ENCODE results near the gene OR10J1. TPM values are rescaled to one million over a fixed set of nuclear protein-coding genes. Genes with fewer than 3 reads are reported as not detected.
"Not testable (repeated sequence)": the region's sequence is repeated elsewhere in the genome, so short reads cannot be mapped to it uniquely, and the experiment has no call there.

Gene OR10J1
- total RNA-seq, 1 donor from 2014 or later, result not detected

- no peaks in the 10 kb centered on the region for H3K27me3 ChIP-seq (ENCODE audit: control insufficient read depth in 3 of 3, insufficient read depth in 3 of 3, low read length in 3 of 3)
- no peak overlapping the region for H3K4me3 ChIP-seq (ENCODE audit: low read length in 3 of 3)
- no peaks in the 10 kb centered on the region for H3K9me3 ChIP-seq (ENCODE audit: control insufficient read depth in 3 of 3, low read length in 3 of 3)
- no peak overlapping the region for H3K27ac ChIP-seq (ENCODE audit: low read depth, low read length)
- H3K4me1 ChIP-seq (ENCODE audit: control insufficient read depth in 3 of 3, insufficient read depth in 3 of 3, low read length in 3 of 3), result no peaks in the 10 kb centered on the region
- no peak overlapping the region for H3K9ac ChIP-seq (ENCODE audit: low read depth in 1 of 3, low read length in 3 of 3)
- H3K36me3 ChIP-seq (ENCODE audit: control insufficient read depth in 3 of 3, insufficient read depth in 3 of 3, low read length in 3 of 3), result no peaks in the 10 kb centered on the region
Observed at GRCh38 chr1:159442428-159442827, 2.9 kb downstream of the OR10J1 start.

DNA sequence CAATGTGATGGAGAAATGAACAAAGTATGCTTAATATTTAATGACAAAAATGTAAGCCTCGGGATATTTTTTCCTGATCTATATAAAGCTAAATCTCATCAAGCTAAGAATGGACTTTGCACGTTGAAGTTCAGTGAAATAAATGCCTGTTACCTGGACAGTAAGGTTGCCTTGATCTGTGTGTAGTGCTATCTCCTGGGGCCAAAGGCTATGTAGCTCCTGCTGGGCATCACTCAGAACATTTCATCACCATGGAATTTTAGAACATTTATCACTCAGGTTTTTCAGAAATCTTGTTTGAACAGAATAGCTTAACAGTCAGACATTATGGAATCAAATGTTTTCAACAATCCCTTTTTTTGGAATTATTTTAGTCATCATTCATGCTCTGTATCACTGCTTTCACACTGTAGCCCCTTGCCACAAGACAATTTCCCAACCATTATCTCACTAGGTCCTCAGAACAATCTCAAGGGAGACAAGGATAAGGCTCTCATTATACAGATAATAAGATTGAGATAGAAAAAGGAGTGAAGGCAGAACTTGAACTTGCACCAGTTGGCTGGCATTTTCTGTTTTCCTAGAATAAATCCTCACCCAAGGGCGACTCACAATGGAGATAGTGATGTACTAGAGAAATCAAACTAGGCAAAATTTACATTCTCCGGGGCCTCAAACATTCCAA lies 3.7 kb downstream of the OR10J1 start:
- H3K27ac ChIP-seq (ENCODE audit: low read depth, low read length), result no peak overlapping the region
- no peaks in the 10 kb centered on the region for H3K4me1 ChIP-seq (ENCODE audit: control insufficient read depth in 3 of 3, insufficient read depth in 3 of 3, low read length in 3 of 3)
- H3K27me3 ChIP-seq (ENCODE audit: control insufficient read depth in 3 of 3, insufficient read depth in 3 of 3, low read length in 3 of 3), result no peaks in the 10 kb centered on the region
- no peaks in the 10 kb centered on the region for H3K36me3 ChIP-seq (ENCODE audit: control insufficient read depth in 3 of 3, insufficient read depth in 3 of 3, low read length in 3 of 3)
- H3K9ac ChIP-seq (ENCODE audit: low read depth in 1 of 3, low read length in 3 of 3), result no peak overlapping the region
- H3K9me3 ChIP-seq (ENCODE audit: control insufficient read depth in 3 of 3, low read length in 3 of 3), result no peaks in the 10 kb centered on the region
- H3K4me3 ChIP-seq (ENCODE audit: low read length in 3 of 3), result no peak overlapping the region

- Histone ChIP-seq H3K27ac (ENCODE audit: low read depth, low read length) (no peak overlapping the region), H3K36me3 (ENCODE audit: control insufficient read depth in 3 of 3, insufficient read depth in 3 of 3, low read length in 3 of 3) (no peaks in the 10 kb centered on the region), H3K27me3 (ENCODE audit: control insufficient read depth in 3 of 3, insufficient read depth in 3 of 3, low read length in 3 of 3) (no peaks in the 10 kb centered on the region), H3K9ac (ENCODE audit: low read depth in 1 of 3, low read length in 3 of 3) (no peak overlapping the region), H3K9me3 (ENCODE audit: control insufficient read depth in 3 of 3, low read length in 3 of 3) (no peaks in the 10 kb centered on the region), H3K4me3 (ENCODE audit: low read length in 3 of 3) (no peak overlapping the region), H3K4me1 (ENCODE audit: control insufficient read depth in 3 of 3, insufficient read depth in 3 of 3, low read length in 3 of 3) (no peaks in the 10 kb centered on the region)
Observed at GRCh38 chr1:159444511-159444910, 5.0 kb downstream of the OR10J1 start.

GRCh38 chr1:159448181-159448580 lies 8.7 kb downstream of the OR10J1 start:
- Histone ChIP-seq H3K27me3 (ENCODE audit: control insufficient read depth in 3 of 3, insufficient read depth in 3 of 3, low read length in 3 of 3) (no peaks in the 10 kb centered on the region), H3K27ac (ENCODE audit: low read depth, low read length) (no peak overlapping the region), H3K36me3 (ENCODE audit: control insufficient read depth in 3 of 3, insufficient read depth in 3 of 3, low read length in 3 of 3) (no peaks in the 10 kb centered on the region), H3K4me1 (ENCODE audit: control insufficient read depth in 3 of 3, insufficient read depth in 3 of 3, low read length in 3 of 3) (no peaks in the 10 kb centered on the region), H3K9me3 (ENCODE audit: control insufficient read depth in 3 of 3, low read length in 3 of 3) (peaks cover 0 to 3% (median 0%) of the 10 kb centered on the region in 3 donors), H3K9ac (ENCODE audit: low read depth in 1 of 3, low read length in 3 of 3) (no peak overlapping the region), H3K4me3 (ENCODE audit: low read length in 3 of 3) (no peak overlapping the region)

DNA sequence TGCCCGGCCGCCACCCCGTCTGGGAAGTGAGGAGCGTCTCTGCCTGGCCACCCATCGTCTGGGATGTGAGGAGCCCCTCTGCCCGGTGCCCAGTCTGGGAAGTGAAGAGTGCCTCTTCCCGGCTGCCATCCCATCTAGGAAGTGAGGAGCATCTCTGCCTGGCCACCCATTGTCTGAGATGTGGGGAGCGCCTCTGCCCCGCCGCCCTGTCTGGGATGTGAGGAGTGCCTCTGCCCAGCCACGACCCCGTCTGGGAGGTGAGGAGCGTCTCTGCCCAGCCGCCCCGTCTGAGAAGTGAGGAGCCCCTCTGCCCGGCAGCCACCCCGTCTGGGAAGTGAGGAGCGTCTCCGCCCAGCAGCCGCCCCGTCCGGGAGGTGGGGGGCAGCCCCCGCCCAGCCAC lies 10.1 kb downstream of the OR10J1 start:
- not testable (repeated sequence) for H3K9me3 ChIP-seq (ENCODE audit: control insufficient read depth in 3 of 3, low read length in 3 of 3); H3K4me3 ChIP-seq (ENCODE audit: low read length in 3 of 3); H3K4me1 ChIP-seq (ENCODE audit: control insufficient read depth in 3 of 3, insufficient read depth in 3 of 3, low read length in 3 of 3); H3K27me3 ChIP-seq (ENCODE audit: control insufficient read depth in 3 of 3, insufficient read depth in 3 of 3, low read length in 3 of 3); H3K27ac ChIP-seq (ENCODE audit: low read depth, low read length); H3K9ac ChIP-seq (ENCODE audit: low read depth in 1 of 3, low read length in 3 of 3); H3K36me3 ChIP-seq (ENCODE audit: control insufficient read depth in 3 of 3, insufficient read depth in 3 of 3, low read length in 3 of 3)

DNA sequence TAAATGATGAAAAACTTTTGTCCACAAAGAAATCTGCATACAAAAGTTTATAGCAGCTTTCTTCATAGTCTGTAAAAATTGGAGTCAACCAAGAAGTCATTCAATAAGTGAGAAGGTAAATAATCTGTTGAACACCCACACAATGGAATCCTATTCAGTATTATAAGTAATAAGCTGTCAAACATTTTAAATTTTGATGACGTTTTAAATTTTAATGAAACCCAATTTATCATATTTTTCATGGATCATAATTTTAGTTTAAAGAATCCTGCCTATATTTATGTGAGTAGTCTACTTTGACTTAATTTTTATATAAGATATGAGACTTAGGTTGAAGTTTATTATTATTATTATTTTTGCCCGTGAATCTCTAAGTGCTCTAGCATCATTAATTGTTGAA lies 20.0 kb downstream of the OR10J1 start:
- no peak overlapping the region for H3K27ac ChIP-seq (ENCODE audit: low read depth, low read length)
- no peaks in the 10 kb centered on the region for H3K27me3 ChIP-seq (ENCODE audit: control insufficient read depth in 3 of 3, insufficient read depth in 3 of 3, low read length in 3 of 3)
- H3K4me1 ChIP-seq (ENCODE audit: control insufficient read depth in 3 of 3, insufficient read depth in 3 of 3, low read length in 3 of 3), result no peaks in the 10 kb centered on the region
- no peaks in the 10 kb centered on the region for H3K36me3 ChIP-seq (ENCODE audit: control insufficient read depth in 3 of 3, insufficient read depth in 3 of 3, low read length in 3 of 3)
- H3K4me3 ChIP-seq (ENCODE audit: low read length in 3 of 3), result no peak overlapping the region
- H3K9ac ChIP-seq (ENCODE audit: low read depth in 1 of 3, low read length in 3 of 3), result no peak overlapping the region
- H3K9me3 ChIP-seq (ENCODE audit: control insufficient read depth in 3 of 3, low read length in 3 of 3), result peaks cover 0 to 2% (median 0%) of the 10 kb centered on the region in 3 donors

DNA sequence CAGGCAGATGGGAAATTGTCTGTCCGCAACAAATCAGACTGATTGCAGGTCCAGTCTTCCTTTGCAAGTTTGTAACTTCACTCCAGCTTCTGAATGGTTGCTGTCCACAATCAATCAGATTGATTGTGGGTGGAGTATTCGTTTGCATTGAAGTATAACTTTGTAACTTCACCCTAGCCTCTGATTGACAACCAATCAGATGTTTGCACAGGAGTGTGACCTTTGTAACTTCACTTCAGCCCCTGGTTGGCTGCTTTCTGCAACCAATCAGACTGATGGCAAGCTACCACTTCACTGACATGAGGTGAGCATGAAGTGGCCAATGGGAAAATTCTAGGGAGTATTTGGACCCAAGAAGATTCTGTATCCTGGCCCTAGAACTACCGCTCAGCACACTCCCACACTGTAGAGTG lies 25.7 kb downstream of the OR10J1 start:
- H3K9me3 ChIP-seq (ENCODE audit: control insufficient read depth in 3 of 3, low read length in 3 of 3), result peaks cover 0 to 2% (median 0%) of the 10 kb centered on the region in 3 donors
- H3K4me1 ChIP-seq (ENCODE audit: control insufficient read depth in 3 of 3, insufficient read depth in 3 of 3, low read length in 3 of 3), result peaks cover 0 to 2% (median 0%) of the 10 kb centered on the region in 3 donors
- H3K27me3 ChIP-seq (ENCODE audit: control insufficient read depth in 3 of 3, insufficient read depth in 3 of 3, low read length in 3 of 3), result no peaks in the 10 kb centered on the region
- no peak overlapping the region for H3K4me3 ChIP-seq (ENCODE audit: low read length in 3 of 3)
- H3K27ac ChIP-seq (ENCODE audit: low read depth, low read length), result no peak overlapping the region
- no peaks in the 10 kb centered on the region for H3K36me3 ChIP-seq (ENCODE audit: control insufficient read depth in 3 of 3, insufficient read depth in 3 of 3, low read length in 3 of 3)
- no peak overlapping the region for H3K9ac ChIP-seq (ENCODE audit: low read depth in 1 of 3, low read length in 3 of 3)

GRCh38 chr1:159468321-159468720 lies 28.8 kb downstream of the OR10J1 start:
- Histone ChIP-seq H3K27ac (ENCODE audit: low read depth, low read length) (no peak overlapping the region), H3K27me3 (ENCODE audit: control insufficient read depth in 3 of 3, insufficient read depth in 3 of 3, low read length in 3 of 3) (no peaks in the 10 kb centered on the region), H3K9me3 (ENCODE audit: control insufficient read depth in 3 of 3, low read length in 3 of 3) (no peaks in the 10 kb centered on the region), H3K4me3 (ENCODE audit: low read length in 3 of 3) (no peak overlapping the region), H3K4me1 (ENCODE audit: control insufficient read depth in 3 of 3, insufficient read depth in 3 of 3, low read length in 3 of 3) (peaks cover 0 to 2% (median 0%) of the 10 kb centered on the region in 3 donors), H3K36me3 (ENCODE audit: control insufficient read depth in 3 of 3, insufficient read depth in 3 of 3, low read length in 3 of 3) (no peaks in the 10 kb centered on the region), H3K9ac (ENCODE audit: low read depth in 1 of 3, low read length in 3 of 3) (no peak overlapping the region)

DNA sequence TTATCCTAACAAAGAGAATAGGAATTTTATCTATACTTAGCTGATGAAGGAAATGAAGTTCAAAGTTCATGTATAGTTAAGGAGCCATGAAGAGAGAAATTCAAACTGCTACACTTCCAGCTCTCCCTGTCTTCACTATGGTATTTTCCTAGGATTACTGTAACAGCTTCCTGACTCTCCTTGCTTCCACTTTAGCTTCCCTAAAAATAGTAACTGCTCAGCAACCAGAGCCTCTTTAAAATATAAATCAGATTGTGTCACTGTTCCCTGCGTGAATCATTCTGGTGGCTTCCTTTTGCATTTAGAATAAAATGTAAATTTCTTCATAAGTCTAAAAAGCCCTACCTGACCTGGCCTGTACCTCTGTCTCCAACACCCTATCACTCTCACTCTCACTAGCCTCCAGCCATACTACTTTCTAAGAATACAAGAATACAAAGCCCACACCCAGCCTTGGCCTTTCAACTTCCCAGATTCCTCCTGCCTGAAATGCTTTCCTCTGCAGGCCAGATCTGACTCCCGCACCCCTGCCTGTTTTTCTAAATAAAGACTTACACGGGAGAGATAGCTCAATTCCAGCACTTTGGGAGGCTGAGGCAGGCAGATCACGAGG lies 30.5 kb downstream of the OR10J1 start:
- Histone ChIP-seq H3K4me1 (ENCODE audit: control insufficient read depth in 3 of 3, insufficient read depth in 3 of 3, low read length in 3 of 3) (peaks cover 0 to 2% (median 0%) of the 10 kb centered on the region in 3 donors), H3K27ac (ENCODE audit: low read depth, low read length) (no peak overlapping the region), H3K27me3 (ENCODE audit: control insufficient read depth in 3 of 3, insufficient read depth in 3 of 3, low read length in 3 of 3) (no peaks in the 10 kb centered on the region), H3K4me3 (ENCODE audit: low read length in 3 of 3) (no peak overlapping the region), H3K36me3 (ENCODE audit: control insufficient read depth in 3 of 3, insufficient read depth in 3 of 3, low read length in 3 of 3) (no peaks in the 10 kb centered on the region), H3K9ac (ENCODE audit: low read depth in 1 of 3, low read length in 3 of 3) (no peak overlapping the region), H3K9me3 (ENCODE audit: control insufficient read depth in 3 of 3, low read length in 3 of 3) (no peaks in the 10 kb centered on the region)

- no peak overlapping the region for H3K4me3 ChIP-seq (ENCODE audit: low read length in 3 of 3)
- H3K9ac ChIP-seq (ENCODE audit: low read depth in 1 of 3, low read length in 3 of 3), result no peak overlapping the region
- H3K27me3 ChIP-seq (ENCODE audit: control insufficient read depth in 3 of 3, insufficient read depth in 3 of 3, low read length in 3 of 3), result no peaks in the 10 kb centered on the region
- H3K9me3 ChIP-seq (ENCODE audit: control insufficient read depth in 3 of 3, low read length in 3 of 3), result no peaks in the 10 kb centered on the region
- H3K36me3 ChIP-seq (ENCODE audit: control insufficient read depth in 3 of 3, insufficient read depth in 3 of 3, low read length in 3 of 3), result no peaks in the 10 kb centered on the region
- H3K27ac ChIP-seq (ENCODE audit: low read depth, low read length), result no peak overlapping the region
- H3K4me1 ChIP-seq (ENCODE audit: control insufficient read depth in 3 of 3, insufficient read depth in 3 of 3, low read length in 3 of 3), result peaks cover 0 to 2% (median 0%) of the 10 kb centered on the region in 3 donors
Observed at GRCh38 chr1:159473335-159473734, 33.8 kb downstream of the OR10J1 start.

Data from skeletal muscle tissue (tissue), 4 donors.